Activated CD4-positive, alpha-beta T cell treated with anti-CD3 and anti-CD28 coated beads, Interleukin-2, amount 50 U/mL, for 24 hours (primary cell): ENCODE results near the gene SAMMSON.

Source experiments
- DNase-seq, 2 donors: peaks; one replicate each; pipeline ENCODE4 v3.0.0-alpha.2; 2020; ENCODE audit warnings: low read depth in 1 of 2, low spot score in 1 of 2

The SAMMSON gene

GRCh38 chr3:70085613-70086012, 86.1 kb downstream of the SAMMSON start:
- DNase-seq, result no peak

GRCh38 chr3:70086336-70086735, 86.8 kb downstream of the SAMMSON start:
- no peak for DNase-seq

DNA sequence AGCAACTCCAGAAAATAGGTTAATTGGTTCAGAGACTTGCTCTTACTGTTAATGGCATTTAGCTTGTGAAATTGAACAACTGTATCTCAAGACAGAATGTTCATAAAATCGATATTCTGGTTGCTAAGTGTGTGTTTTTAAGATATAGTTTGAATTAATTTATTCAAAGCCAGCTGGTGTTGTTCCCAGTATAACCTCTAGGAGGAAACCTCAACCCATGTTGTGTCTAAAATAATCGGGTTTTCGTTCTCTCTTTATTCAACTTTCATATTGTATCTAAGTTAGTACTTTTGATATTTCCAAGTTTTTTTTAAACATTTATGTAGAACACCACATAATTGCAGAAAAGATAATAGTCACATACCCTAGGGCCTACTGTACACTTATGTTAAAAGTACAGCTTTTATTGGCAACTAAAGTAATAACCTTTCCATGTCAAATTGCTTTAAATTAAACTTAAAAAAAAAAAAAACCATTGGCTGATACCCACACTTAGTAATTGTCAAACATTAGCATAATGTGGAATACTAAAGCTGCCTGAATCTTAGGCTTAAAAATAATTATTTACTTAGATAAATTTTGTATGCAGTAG, 90.9 kb downstream of the SAMMSON start:
- no peak for DNase-seq

- DNase-seq, result no peak
Observed at GRCh38 chr3:70094197-70094596, 94.7 kb downstream of the SAMMSON start.

GRCh38 chr3:70095260-70095659, 95.7 kb downstream of the SAMMSON start:
- DNase-seq, result no peak

DNA sequence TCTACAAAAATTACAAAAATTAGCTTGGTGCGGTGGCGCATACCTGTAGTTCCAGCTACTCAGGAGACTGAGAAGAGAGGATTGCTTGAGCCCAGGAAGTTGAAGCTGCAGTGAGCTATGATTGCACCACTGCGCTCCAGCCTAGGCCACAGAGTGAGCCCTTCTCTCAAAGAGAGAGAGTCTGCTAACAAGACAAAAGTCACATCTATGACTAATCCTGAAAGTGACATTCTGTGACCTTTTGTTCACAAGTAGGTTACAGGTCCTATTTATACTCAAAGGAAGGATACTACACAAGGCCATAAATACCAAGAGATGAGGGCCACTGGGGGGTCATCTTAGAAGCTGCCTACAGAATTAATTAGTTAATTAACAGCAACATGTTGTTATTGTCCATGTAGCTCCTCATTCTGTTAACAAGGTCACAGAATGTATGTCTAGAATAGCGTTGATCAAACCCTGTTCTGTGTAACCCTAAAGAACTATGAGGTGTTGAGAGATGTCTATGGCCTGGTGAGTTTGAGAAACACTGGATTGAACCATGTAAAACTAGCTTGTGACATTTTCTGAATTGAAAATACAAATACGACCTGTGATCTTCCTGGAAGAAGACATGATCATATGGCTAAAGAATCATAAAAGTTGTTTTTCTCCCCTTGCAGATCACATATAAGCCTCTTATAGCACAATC, 97.0 kb downstream of the SAMMSON start:
- no peak for DNase-seq

DNA sequence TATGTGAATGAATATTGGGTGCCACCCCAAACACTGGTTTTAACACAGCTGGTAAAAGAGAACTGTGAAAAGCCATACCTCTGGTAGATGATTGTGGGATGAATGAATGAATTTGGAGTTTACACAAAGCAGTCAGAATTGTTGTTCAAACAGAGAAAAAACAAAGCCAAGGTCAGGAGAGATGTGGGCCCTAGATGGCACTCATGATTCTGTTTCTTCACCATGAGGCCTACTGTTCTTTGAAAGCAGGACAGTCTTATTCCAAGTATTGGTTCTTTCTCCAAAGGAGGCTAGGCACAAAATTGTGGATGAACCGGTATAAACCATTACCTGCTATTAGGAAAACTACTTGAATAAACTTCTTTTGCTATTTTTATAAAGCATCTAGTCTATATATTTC, 97.6 kb downstream of the SAMMSON start:
- no peak for DNase-seq

GRCh38 chr3:70108072-70108471, 108.5 kb downstream of the SAMMSON start:
- no peak for DNase-seq

GRCh38 chr3:70108546-70108945, 109.0 kb downstream of the SAMMSON start:
- no peak for DNase-seq

- no peak for DNase-seq
Observed at GRCh38 chr3:70110066-70110465, 110.5 kb downstream of the SAMMSON start.

DNA sequence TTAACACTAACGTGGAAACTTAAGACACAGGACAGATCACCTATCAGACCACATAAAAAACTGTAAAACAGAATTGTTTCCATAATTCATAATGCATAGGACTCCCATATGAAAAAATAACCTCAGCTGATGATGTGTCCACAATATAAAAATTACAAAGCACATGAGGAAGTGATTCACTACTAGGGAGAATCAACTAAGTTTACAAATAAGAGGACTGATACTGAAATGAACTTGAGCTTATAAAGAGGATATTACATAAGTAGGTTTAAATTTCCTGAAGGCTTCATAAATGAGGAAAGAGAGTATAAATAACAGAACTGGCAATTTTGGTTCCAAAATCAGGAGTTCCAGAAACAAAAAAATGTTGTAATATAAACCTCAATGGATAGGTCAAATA, 111.9 kb downstream of the SAMMSON start:
- no peak for DNase-seq

- DNase-seq, result no peak
Observed at GRCh38 chr3:70112751-70113150, 113.2 kb downstream of the SAMMSON start.

- DNase-seq, result no peak
Observed at GRCh38 chr3:70114431-70114830, 114.9 kb downstream of the SAMMSON start.

DNA sequence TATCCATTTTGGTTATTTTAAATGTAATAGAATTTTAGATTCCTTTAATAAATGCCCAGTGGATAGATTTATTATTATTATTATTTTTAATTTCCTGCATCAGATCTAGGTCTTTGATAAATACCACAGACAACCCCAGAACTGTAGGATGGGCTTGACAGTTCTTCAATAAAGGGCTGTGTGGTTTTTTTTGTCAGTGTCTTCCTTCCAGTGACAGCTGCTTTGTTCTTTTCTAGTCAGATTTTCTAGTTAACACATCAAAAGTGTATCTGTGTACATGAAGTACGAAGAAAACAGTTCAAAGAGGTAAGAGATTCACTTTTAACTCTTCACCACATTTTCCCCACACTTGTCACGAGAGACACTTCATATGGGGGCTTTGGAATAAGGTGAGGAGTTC, 120.3 kb downstream of the SAMMSON start:
- DNase-seq, result no peak
